NB4 (cell line): ENCODE results near the gene RASA2.

Experiments used
- MYC ChIP-seq: IDR thresholded peaks from 2 replicates; pipeline ENCODE4 v1.6.1; 2011; ENCODE audit warnings: low read depth, low read length
- POLR2A ChIP-seq: IDR thresholded peaks from 2 replicates; pipeline ENCODE4 v1.6.1; 2011; ENCODE audit warnings: mild to moderate bottlenecking; ENCODE audit not compliant: insufficient read length; ENCODE audit errors: extremely low read depth
- TF ChIP-seq, protein P1 (sequence below): IDR thresholded peaks from one replicate; pipeline ENCODE4 v1.5.1; 2012; ENCODE audit warnings: low read depth, low read length

DNA sequence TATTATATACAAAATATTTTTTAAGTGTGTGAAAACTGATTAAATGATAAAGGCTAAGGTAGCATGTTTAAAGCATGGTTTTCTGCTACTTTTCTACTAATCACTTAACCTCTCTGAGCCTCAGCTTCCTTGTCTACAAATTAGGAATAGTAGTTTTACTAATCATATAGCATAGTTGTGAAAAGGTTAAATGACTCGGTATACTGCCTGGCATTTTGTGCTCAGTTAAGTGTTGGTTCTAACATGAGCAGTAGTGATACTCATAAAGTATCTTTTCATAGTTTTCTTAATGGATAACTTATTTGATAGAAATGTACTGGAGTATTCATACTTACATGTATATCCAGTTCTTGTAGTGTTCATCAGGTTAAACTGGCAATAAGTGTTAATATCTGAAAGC lies 13.6 kb downstream of the RASA2 start:
- TF ChIP-seq, protein P1, sequence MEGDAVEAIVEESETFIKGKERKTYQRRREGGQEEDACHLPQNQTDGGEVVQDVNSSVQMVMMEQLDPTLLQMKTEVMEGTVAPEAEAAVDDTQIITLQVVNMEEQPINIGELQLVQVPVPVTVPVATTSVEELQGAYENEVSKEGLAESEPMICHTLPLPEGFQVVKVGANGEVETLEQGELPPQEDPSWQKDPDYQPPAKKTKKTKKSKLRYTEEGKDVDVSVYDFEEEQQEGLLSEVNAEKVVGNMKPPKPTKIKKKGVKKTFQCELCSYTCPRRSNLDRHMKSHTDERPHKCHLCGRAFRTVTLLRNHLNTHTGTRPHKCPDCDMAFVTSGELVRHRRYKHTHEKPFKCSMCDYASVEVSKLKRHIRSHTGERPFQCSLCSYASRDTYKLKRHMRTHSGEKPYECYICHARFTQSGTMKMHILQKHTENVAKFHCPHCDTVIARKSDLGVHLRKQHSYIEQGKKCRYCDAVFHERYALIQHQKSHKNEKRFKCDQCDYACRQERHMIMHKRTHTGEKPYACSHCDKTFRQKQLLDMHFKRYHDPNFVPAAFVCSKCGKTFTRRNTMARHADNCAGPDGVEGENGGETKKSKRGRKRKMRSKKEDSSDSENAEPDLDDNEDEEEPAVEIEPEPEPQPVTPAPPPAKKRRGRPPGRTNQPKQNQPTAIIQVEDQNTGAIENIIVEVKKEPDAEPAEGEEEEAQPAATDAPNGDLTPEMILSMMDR = no peak
- TF ChIP-seq MYC = no peak
- no peak for TF ChIP-seq POLR2A
